GM18498 (cell line): ENCODE measurements around the gene GNAZ.

Experiments
- ATAC-seq: cut with Tn5 transposase; IDR thresholded peaks from one replicate; pipeline ENCODE4 v1.9.1; 2021; ENCODE audit warnings: mild to moderate bottlenecking, moderate library complexity; ENCODE audit not compliant: unreplicated experiment

The GNAZ gene

DNA sequence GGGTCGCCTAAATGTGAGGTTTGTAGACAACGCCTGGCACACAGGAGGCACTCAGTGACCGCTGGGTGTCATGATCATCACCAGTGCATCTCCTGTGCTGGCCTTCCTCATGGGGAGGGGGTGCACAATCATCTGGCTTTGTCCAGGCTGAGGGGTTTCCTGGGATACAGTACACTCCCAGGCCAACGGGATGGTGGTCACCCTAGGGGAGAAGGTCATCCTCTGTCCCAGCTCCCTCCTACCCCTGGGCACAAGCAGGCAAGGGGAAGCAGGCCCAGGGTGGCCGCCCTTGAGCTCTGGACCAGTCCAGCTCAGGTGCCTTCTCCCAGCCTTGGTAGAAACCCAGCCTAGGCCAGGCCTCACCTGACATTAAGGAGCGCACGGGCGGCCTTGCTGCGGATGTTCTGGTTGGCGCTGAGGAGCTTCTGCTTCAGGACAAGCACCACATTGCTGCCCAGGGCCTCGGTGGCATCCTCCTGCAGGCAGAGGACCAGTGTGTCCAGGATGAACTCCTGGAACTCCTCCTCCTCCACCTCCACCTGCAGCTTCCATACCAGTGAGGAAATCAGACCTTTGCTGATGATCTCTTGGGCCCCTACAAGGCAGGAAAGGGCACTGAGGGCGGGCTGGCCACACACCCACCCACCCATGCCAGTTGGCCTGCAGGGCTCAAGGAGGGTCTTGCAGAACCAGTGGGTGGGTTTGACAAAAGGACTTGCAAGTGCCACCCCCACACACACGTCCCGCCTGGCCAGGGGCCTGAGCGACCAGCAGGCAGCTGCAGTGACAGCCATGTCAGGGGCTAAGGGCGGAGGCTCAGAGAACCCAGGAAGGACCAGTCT is 6.6 kb upstream of the GNAZ start:
- no peak for ATAC-seq

- ATAC-seq, result no peak
Observed at GRCh38 chr22:23064381-23065068, 5.8 kb upstream of the GNAZ start.

DNA sequence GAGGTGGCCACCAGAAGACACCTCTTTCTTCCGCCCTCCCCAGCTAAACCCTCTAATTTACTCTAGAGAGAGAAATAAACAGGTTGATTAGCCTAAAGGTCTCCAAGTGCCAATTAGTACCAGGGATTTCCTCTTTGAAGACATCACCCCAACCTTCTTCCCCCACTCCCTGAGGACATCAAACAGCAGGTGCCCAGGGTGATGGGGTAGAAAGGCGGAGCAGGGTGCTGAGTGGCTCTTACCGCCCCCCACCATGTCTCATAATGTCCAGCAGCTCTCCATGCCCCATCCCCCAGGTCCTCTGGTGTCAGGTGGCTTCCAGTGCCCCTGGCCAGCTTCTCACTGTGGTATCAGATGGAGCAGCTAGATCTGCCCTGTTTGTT is 5.3 kb upstream of the GNAZ start:
- no peak for ATAC-seq

DNA sequence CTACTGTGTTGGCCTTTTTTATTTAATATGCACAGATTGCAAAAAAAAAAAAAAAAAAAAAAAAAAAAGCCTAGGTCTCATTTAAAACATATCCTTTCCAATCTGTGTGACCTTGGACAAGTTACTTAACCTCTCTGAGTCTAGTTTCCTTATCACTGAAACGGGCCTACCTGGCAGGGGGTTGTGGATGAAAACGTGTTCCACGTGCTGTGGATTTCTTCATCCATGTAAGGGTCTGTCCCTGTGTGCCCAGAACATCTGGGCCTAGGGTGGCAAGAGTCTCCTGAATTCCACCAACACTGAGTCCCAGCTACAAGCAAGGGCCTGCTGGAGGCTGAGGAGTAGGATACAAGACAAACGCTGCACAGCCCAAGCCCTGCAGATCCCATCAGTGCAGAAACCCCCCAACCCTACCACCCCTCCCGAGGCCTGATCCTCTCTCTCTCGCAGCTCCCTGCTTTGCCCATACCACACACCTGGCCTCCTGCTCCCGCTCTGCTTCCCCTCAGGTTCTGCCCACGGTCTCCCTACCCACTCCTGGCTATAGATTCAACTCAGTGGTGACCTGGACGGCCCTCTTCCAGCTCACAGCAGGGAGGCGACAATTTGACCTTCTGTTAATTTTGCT is 4.7 kb upstream of the GNAZ start:
- no peak for ATAC-seq

- ATAC-seq, result no peak
Observed at GRCh38 chr22:23066200-23067022, 3.9 kb upstream of the GNAZ start.

GRCh38 chr22:23067023-23067650 is 3.2 kb upstream of the GNAZ start:
- no peak for ATAC-seq

- no peak for ATAC-seq
Observed at GRCh38 chr22:23067691-23068090, 2.6 kb upstream of the GNAZ start.

DNA sequence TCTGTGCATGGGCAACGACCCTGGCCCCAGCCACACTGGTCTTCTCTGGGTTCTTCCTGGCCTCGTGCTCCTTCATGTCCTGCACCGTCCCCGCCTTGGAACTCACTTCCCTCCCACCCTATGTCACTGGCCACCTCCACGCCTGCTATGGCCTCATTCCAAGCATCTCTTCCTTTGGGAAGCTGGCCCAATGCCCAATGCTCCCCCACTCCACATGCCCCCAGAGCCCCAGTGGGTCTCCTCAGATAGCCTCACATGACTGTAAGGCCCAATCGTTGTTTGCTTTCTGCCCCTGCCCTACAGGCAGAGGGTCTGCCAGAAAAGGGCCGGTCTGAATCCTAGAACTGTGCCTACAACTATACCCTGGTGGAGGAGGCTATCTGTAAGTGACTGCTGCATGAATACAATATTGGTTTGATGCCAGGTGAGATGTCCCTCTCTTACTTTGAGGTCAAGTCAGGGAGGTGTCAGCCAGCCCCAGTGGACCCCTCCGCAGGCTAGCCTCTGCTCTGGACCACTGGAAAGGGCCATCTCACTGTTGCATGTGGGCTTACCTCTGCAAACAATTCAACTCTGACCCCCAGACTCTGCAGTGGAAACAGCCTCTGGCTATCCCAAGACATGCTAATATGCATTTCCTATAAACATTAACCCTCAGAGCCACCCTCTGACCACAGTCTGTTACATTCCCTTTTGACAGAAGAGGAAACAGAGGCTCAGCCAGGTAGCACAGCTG is 2.1 kb upstream of the GNAZ start:
- no peak for ATAC-seq

DNA sequence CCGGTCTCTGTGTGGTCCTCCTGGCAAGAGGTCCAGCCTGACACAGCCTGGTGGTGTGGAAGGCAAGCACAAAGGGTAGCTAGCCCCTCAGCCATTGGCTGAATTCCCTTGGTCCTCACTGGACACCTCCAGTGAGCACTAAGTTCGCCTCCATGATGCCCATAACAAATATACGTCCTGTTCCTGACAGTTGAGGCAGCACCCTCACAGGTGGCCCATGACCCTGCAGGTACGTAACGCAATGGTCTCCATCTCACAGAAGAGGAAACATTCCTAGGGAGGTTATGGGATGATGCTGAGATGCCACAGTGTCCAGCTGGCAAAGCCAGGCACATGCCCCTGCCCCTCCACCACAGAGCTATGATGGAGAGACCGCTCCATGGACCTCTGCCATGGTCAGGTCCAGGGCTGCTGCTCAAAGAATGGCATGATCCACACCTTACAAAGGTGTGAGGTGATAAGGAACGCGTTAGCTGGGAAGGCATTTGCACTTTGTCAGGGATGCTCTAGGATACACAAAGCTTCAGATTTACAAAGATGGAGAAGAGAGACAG is 1.4 kb upstream of the GNAZ start:
- no peak for ATAC-seq

GRCh38 chr22:23069502-23070357 is 589 bp upstream of the GNAZ start:
- ATAC-seq, result peak; percentile 95

- ATAC-seq, result no peak
Observed at GRCh38 chr22:23071230-23072076, 1.1 kb downstream of the GNAZ start.

GRCh38 chr22:23072077-23072910 is 2.0 kb downstream of the GNAZ start:
- no peak for ATAC-seq

DNA sequence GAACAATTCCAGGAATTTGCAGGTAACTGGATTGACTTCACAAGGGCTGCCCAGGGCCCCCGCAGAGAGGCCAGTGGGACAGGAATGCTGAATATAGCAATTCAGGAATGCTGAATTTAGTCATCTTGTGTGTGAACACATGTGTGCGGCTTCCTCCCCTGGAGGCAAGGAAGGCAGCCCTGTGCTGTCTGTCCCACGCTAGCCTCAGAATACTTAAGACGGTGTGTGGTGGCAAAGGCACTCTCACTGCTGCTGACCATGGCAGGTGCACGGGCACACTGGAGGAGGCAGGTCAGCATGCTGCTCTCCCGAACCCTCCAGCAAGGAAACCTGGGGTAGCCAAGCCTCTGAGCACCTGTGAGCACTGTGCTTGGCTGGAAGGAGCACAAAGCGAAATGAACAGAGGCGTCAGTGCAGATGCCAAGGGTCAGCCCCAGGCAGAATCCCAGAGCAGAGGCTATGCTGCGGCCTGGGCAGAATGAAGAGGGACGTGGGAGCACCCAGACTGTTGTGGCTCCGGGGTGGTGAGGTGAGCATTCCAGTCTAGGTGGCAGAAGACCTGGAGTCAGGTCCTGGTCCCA is 2.7 kb downstream of the GNAZ start:
- ATAC-seq, result no peak

GRCh38 chr22:23073526-23074229 is 3.4 kb downstream of the GNAZ start:
- no peak for ATAC-seq

- no peak for ATAC-seq
Observed at GRCh38 chr22:23074451-23074850, 4.1 kb downstream of the GNAZ start.

DNA sequence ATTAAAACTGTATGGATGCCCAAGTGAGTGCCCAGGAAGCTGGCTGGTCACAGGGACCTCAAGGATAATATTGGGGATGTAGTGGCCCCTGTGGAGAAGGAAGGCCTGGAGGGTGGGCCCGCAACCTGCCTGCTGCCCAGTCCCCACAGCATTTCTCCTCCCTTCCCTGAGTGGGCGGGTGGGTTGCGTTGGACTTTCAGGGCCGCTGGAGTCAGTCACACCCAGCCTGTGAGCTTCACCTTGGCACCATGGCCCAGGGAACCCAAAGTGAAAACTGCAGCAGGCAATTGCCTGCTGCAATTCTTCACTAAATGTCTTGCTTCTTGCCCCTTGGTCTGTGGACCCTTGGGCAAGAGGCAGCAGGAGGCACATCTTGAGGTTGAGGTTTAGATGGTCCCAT is 4.7 kb downstream of the GNAZ start:
- ATAC-seq, result no peak
